CD8-positive, alpha-beta memory T cell (primary cell): ENCODE data around the gene PADI1. TPM values are rescaled to one million over a fixed set of nuclear protein-coding genes. Genes with fewer than 3 reads are reported as not detected.

ENCODE experiments used
- CTCF ChIA-PET: fragments of 350-600 bp; sonication (Branson Sonifier 250); formaldehyde crosslinking; loops from one replicate; lab custom pipeline; 2021; ENCODE audit warnings: antibody characterized with exemption; lab: Charles Lee
- POLR2A ChIA-PET: fragments of 350-600 bp; sonication (Branson Sonifier 250); formaldehyde crosslinking; loops from one replicate; lab custom pipeline; 2021; ENCODE audit warnings: antibody characterized with exemption; lab: Charles Lee
- DNase-seq, 5 donors: peaks; one replicate each; pipeline versions ENCODE4 v3.0.0 to v3.0.0-alpha.2; 2020 to 2022; ENCODE audit warnings: mixed read lengths in 1 of 5
- H3K27ac ChIP-seq: one replicate; pipeline ENCODE4 v1.7.0; 2013; ENCODE audit warnings: low read depth, mild to moderate bottlenecking, low read length, moderate library complexity
- H3K27me3 ChIP-seq: 2 replicates; pipeline ENCODE4 v1.7.0; 2013; ENCODE audit warnings: low read length, mild to moderate bottlenecking; ENCODE audit not compliant: insufficient read depth, poor library complexity, severe bottlenecking
- H3K36me3 ChIP-seq: 2 replicates; pipeline ENCODE4 v1.7.0; 2013; ENCODE audit warnings: mild to moderate bottlenecking, low read length, moderate library complexity; ENCODE audit not compliant: insufficient read depth
- H3K4me1 ChIP-seq: 2 replicates; pipeline ENCODE4 v1.7.0; 2013; ENCODE audit warnings: mild to moderate bottlenecking, low read length, moderate library complexity; ENCODE audit not compliant: insufficient read depth
- H3K4me3 ChIP-seq: 2 replicates; pipeline ENCODE4 v1.7.0; 2013; ENCODE audit warnings: mild to moderate bottlenecking, low read length
- H3K9me3 ChIP-seq: 2 replicates; pipeline ENCODE4 v1.7.0; 2013; ENCODE audit warnings: mild to moderate bottlenecking, low read length
- H3K27ac Mint-ChIP-seq, 8 donors: one replicate each; pipeline ENCODE4 v1.8.0; 2020 to 2021; ENCODE audit warnings: mixed read lengths in 8 of 8, mild to moderate bottlenecking in 6 of 8, inconsistent platforms in 3 of 8, moderate library complexity in 3 of 8
- H3K27me3 Mint-ChIP-seq, 2 donors: one replicate each; pipeline ENCODE4 v1.8.0; 2020 to 2021; ENCODE audit warnings: mixed read lengths in 2 of 2, mild to moderate bottlenecking in 1 of 2, moderate library complexity in 1 of 2
- H3K36me3 Mint-ChIP-seq, 3 donors: one replicate each; pipeline ENCODE4 v1.8.0; 2020 to 2021; ENCODE audit warnings: mixed read lengths in 3 of 3, inconsistent platforms in 1 of 3, mild to moderate bottlenecking in 1 of 3
- H3K4me1 Mint-ChIP-seq, 3 donors: one replicate each; pipeline ENCODE4 v1.8.0; 2020 to 2021; ENCODE audit warnings: mixed read lengths in 3 of 3, inconsistent platforms in 1 of 3, mild to moderate bottlenecking in 1 of 3
- H3K4me3 Mint-ChIP-seq, 7 donors: one replicate each; pipeline ENCODE4 v1.8.0; 2020 to 2021; ENCODE audit warnings: mixed read lengths in 7 of 7, mild to moderate bottlenecking in 6 of 7, moderate library complexity in 4 of 7, inconsistent platforms in 2 of 7
- H3K9me3 Mint-ChIP-seq, 5 donors: one replicate each; pipeline ENCODE4 v1.8.0; 2020 to 2022; ENCODE audit warnings: mixed read lengths in 5 of 5, mild to moderate bottlenecking in 3 of 5, moderate library complexity in 2 of 5, inconsistent platforms in 1 of 5
- polyA plus RNA-seq: library from polyadenylated mRNA; unstranded; fragments of 300-500 nt; fragmentation: Illumina TruSeq; gene quantifications from one replicate; pipeline ENCODE4 v1.2.3, GENCODE V29; 2021
- total RNA-seq, 2 experiments: library from RNA; stranded (reverse); gene quantifications; one replicate each; pipeline ENCODE4 v1.2.3, GENCODE V29; 2021

PADI1 gene
- total and polyA plus RNA-seq, 3 experiments from 2014 or later, result not detected

DNA sequence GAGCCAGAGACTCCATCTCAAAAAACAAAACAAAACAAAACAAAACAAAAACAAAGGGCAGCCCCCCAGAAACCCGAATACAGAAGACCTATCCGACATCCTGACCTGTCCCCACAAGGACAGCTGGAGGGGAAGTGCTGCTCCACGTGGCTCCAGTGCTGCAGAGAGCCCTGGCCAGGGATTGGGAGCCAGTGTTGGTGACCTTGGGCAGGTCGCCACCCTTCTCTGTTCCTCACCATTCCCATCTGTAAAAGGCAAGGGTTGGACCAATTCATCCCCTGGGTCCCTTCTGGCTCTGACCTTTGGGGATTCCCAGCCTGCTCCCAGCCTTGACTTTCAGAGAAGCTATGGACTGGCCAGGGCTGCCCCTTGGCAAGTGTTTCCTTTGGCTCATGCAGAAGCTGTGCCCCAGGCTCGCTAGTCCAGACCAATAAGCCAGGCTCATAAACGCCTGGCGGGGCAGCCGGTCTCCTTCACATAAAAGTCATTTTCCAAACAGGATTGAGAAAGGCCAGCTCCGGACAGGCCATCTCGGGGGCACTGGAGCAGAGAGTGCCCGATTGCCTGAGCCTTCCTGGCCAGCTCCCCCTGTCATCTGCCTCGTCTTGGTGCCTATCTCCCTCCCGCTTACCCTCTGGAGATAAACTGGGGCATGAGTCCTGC is 20.0 kb upstream of the PADI1 start:
- peaks cover 0 to 4% (median 0%) of the 10 kb centered on the region in 3 donors for H3K36me3 Mint-ChIP-seq
- no peak for DNase-seq
- H3K9me3 ChIP-seq, result no peaks in the 10 kb centered on the region
- H3K4me1 ChIP-seq, result peaks cover 39% of the 10 kb centered on the region
- ChIA-PET POLR2A (no interaction called here), CTCF (no interaction called here)
- no peaks in the 10 kb centered on the region for H3K27me3 ChIP-seq
- no peak overlapping the region for H3K4me3 Mint-ChIP-seq
- peaks cover 0 to 4% of the 10 kb centered on the region in 2 donors for H3K27me3 Mint-ChIP-seq
- peaks cover 0 to 10% (median 7%) of the 10 kb centered on the region in 5 donors for H3K9me3 Mint-ChIP-seq
- H3K36me3 ChIP-seq, result no peaks in the 10 kb centered on the region
- no peak overlapping the region for H3K27ac Mint-ChIP-seq
- H3K4me3 ChIP-seq, result no peak overlapping the region
- H3K27ac ChIP-seq, result no peak overlapping the region
- H3K4me1 Mint-ChIP-seq, result peaks cover 12 to 37% (median 24%) of the 10 kb centered on the region in 3 donors

DNA sequence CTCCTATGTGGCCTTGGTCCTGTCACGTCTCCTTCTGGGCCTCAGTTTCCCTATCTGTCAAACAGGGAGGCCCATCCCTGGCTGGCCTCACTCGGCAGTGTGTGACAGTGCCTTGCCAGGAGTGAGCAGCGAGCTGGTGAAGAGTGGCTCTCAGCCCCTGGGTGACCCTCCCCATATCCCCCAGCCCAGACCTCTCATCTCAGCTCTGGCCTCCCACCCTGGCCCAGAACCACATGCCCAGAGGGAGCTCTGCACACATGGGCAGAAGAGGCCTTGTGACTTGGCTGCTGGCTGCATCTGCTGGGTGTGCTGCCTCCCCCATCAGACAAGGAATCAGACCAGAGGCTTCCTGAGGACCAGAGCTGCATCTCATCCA is 19.5 kb upstream of the PADI1 start:
- ChIA-PET POLR2A (no interaction called here), CTCF (no interaction called here)
- Mint-ChIP-seq H3K9me3 (peaks cover 0 to 10% (median 7%) of the 10 kb centered on the region in 5 donors), H3K4me3 (no peak overlapping the region), H3K36me3 (peaks cover 0 to 4% (median 0%) of the 10 kb centered on the region in 3 donors), H3K27ac (peak overlapping the region in 1 of 8 donors; percentile 43), H3K4me1 (peaks cover 12 to 33% (median 19%) of the 10 kb centered on the region in 3 donors), H3K27me3 (peaks cover 0 to under 1% of the 10 kb centered on the region in 2 donors)
- Histone ChIP-seq H3K9me3 (no peaks in the 10 kb centered on the region), H3K4me1 (peaks cover 39% of the 10 kb centered on the region), H3K4me3 (no peak overlapping the region), H3K36me3 (no peaks in the 10 kb centered on the region), H3K27me3 (no peaks in the 10 kb centered on the region), H3K27ac (no peak overlapping the region)
- DNase-seq, result no peak

DNA sequence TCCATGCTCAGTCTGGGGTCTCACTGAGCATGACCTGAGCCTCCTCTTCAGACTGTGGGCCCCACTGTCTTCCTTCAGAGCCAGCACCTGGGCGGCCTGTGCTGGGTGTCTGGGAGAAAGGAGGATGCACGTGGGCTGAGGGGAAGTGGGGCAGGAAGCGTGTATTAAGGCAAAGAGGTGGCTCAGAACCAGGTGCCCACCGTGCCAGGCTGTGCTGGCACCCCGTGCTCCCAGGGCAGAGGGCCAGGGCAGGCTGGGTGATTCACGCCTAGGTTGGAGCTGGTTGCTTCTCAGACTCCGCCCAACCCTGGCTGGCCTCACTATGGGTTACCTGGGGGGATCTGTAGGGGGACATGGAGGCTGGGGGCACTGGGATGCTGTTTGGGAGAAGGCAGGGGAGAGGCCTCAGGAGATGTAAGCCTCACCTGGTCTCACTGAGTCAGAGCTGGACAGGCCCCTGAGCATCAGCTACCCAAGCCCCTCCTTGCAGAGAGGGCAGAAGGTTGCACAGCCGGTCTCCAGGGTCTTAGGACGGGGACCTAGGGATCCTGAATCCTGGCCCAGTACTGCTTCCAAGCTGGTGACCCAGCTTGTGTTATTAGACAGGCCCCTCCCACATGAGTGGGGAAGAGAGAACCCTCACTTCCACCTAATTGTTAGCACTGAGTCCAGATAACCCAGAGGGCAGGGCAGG is 18.6 kb upstream of the PADI1 start:
- CTCF ChIA-PET, result no interaction called here
- H3K9me3 Mint-ChIP-seq, result peaks cover 0 to 10% (median 7%) of the 10 kb centered on the region in 5 donors
- peaks cover 0 to 4% (median 0%) of the 10 kb centered on the region in 3 donors for H3K36me3 Mint-ChIP-seq
- Histone ChIP-seq H3K36me3 (no peaks in the 10 kb centered on the region), H3K4me1 (peaks cover 31% of the 10 kb centered on the region), H3K27me3 (no peaks in the 10 kb centered on the region), H3K27ac (no peak overlapping the region), H3K9me3 (no peaks in the 10 kb centered on the region), H3K4me3 (no peak overlapping the region)
- H3K4me3 Mint-ChIP-seq, result no peak overlapping the region
- peak overlapping the region in 2 of 8 donors; percentile 22 to 37 for H3K27ac Mint-ChIP-seq
- H3K4me1 Mint-ChIP-seq, result peaks cover 9 to 24% (median 10%) of the 10 kb centered on the region in 3 donors
- POLR2A ChIA-PET, result no interaction called here
- H3K27me3 Mint-ChIP-seq, result no peaks in the 10 kb centered on the region
- DNase-seq, result no peak

DNA sequence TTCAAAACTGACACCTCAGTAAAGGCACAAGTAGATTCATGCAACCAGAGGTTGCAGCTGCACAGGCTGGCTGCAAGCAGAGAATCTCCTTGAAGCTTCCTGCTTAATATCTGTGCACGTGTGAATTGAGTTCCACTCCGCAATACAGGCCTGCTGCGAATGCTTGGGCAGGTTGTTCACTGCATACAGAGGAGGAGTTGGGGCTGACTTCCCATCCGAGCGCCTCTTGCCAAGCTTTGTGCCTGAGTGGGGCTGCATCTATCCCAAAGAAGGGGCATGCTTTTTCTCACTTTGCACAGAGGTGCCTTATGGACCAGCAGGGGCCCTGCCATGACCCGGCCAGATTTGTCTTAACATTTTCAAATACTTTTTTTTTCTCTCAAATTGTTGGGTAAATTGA is 17.9 kb upstream of the PADI1 start:
- H3K4me1 Mint-ChIP-seq, result peaks cover 2 to 17% (median 3%) of the 10 kb centered on the region in 3 donors
- H3K27ac ChIP-seq, result no peak overlapping the region
- DNase-seq, result no peak
- no peaks in the 10 kb centered on the region for H3K36me3 ChIP-seq
- no peak overlapping the region for H3K4me3 Mint-ChIP-seq
- CTCF ChIA-PET, result no interaction called here
- POLR2A ChIA-PET, result no interaction called here
- H3K9me3 ChIP-seq, result no peaks in the 10 kb centered on the region
- no peaks in the 10 kb centered on the region for H3K27me3 Mint-ChIP-seq
- H3K9me3 Mint-ChIP-seq, result peaks cover 0 to 10% (median 7%) of the 10 kb centered on the region in 5 donors
- H3K36me3 Mint-ChIP-seq, result peaks cover 0 to 4% (median 0%) of the 10 kb centered on the region in 3 donors
- H3K27me3 ChIP-seq, result no peaks in the 10 kb centered on the region
- peak overlapping the region in 3 of 8 donors; percentile 10 to 70 (median 23) for H3K27ac Mint-ChIP-seq
- peaks cover 24% of the 10 kb centered on the region for H3K4me1 ChIP-seq
- H3K4me3 ChIP-seq, result no peak overlapping the region

DNA sequence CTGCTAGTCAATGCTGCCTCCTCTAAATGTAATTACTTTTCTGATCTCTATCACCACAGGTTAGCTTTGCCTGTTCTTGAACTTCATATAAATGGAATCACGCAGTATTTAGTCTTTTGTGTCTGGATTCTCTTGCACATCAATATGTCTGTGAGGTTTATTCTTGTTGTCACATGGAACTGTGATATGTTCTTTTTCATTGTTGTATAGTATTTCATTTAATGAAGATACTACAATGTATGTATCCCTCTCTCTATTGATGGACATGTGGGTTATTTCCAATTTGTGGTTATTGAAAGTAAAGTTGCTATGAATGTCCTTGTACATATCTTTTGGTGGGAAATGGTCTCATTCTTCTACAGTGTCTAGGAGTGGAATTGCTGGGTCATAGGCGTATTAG is 16.7 kb upstream of the PADI1 start:
- Histone ChIP-seq H3K27ac (no peak overlapping the region), H3K36me3 (no peaks in the 10 kb centered on the region), H3K27me3 (no peaks in the 10 kb centered on the region), H3K4me3 (no peak overlapping the region), H3K4me1 (peaks cover 22% of the 10 kb centered on the region), H3K9me3 (no peaks in the 10 kb centered on the region)
- CTCF ChIA-PET, result no interaction called here
- POLR2A ChIA-PET, result no interaction called here
- no peak for DNase-seq
- Mint-ChIP-seq H3K36me3 (peaks cover 0 to 4% (median 0%) of the 10 kb centered on the region in 3 donors), H3K4me1 (peaks cover 0 to 16% (median 0%) of the 10 kb centered on the region in 3 donors), H3K9me3 (peaks cover 0 to 10% (median 7%) of the 10 kb centered on the region in 5 donors), H3K27ac (no peak overlapping the region), H3K4me3 (no peak overlapping the region), H3K27me3 (peaks cover 0 to 10% of the 10 kb centered on the region in 2 donors)

DNA sequence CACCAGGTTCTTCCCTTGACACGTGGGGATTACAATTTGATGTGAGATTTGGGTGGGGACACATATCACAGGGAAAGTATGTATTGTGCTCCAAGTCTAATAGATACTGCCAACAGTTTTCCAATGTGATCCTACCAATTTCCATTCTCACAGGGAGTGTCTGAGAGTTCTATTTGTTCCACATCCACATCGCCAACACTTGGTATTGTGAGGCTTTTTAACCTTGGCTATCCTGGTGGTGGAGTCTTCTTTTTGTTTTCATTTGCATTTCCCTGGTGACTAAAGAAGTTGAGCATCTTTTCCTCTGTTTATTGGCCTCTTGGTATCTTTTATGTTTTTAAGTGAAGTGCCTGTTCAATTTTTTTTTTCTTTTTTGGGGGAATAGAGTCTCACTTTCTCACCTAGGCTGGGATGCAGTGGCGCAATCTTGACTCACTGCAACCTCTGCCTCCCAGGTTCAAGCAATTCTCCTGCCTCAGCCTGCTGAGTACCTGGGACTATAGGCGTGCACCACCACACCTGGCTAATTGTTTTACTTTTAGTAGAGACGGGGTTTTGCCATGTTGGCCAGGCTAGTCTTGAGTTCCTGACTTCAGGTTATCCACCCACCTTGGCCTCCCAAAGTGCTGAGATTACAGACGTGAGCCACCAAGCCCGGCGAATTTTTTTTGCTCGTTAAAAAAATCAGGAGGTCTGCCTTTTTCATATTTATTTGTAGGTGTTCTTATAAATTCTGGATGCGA is 15.9 kb upstream of the PADI1 start:
- no peak overlapping the region for H3K27ac ChIP-seq
- H3K36me3 ChIP-seq, result no peaks in the 10 kb centered on the region
- H3K36me3 Mint-ChIP-seq, result peaks cover 0 to 4% (median 0%) of the 10 kb centered on the region in 3 donors
- ChIA-PET POLR2A (no interaction called here), CTCF (no interaction called here)
- H3K27me3 ChIP-seq, result no peaks in the 10 kb centered on the region
- no peak for DNase-seq
- H3K4me3 Mint-ChIP-seq, result no peak overlapping the region
- peaks cover 1 to 10% of the 10 kb centered on the region in 2 donors for H3K27me3 Mint-ChIP-seq
- H3K4me1 Mint-ChIP-seq, result peaks cover 0 to 16% (median 0%) of the 10 kb centered on the region in 3 donors
- H3K9me3 Mint-ChIP-seq, result peaks cover 0 to 10% (median 7%) of the 10 kb centered on the region in 5 donors
- no peak overlapping the region for H3K27ac Mint-ChIP-seq
- no peaks in the 10 kb centered on the region for H3K9me3 ChIP-seq
- H3K4me1 ChIP-seq, result peaks cover 22% of the 10 kb centered on the region
- H3K4me3 ChIP-seq, result no peak overlapping the region

DNA sequence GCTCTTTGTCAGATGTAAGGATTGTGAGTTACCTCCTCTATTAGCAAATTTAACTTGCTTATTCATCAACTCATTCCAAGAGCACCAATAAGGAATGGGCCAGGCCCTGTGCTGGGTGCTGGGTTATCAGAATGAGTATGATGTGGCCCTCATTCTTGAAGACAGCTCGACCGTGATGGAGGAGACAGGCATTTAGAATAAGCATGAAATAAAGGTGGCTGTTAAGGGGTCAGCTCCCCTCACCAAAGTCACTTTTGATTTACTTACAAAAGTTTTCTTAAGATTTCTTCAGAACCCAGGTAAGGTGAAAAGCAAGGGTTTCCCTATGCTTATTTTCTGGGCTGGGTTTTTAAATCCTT is 15.3 kb upstream of the PADI1 start:
- Histone ChIP-seq H3K36me3 (no peaks in the 10 kb centered on the region), H3K4me3 (no peak overlapping the region), H3K27ac (no peak overlapping the region), H3K27me3 (no peaks in the 10 kb centered on the region), H3K4me1 (peaks cover 22% of the 10 kb centered on the region), H3K9me3 (no peaks in the 10 kb centered on the region)
- CTCF ChIA-PET, result no interaction called here
- Mint-ChIP-seq H3K27ac (no peak overlapping the region), H3K9me3 (peaks cover 0 to 10% (median 7%) of the 10 kb centered on the region in 5 donors), H3K36me3 (peaks cover 0 to 4% (median 3%) of the 10 kb centered on the region in 3 donors), H3K4me3 (no peak overlapping the region), H3K4me1 (peaks cover 0 to 16% (median 0%) of the 10 kb centered on the region in 3 donors), H3K27me3 (peaks cover 1 to 15% of the 10 kb centered on the region in 2 donors)
- DNase-seq, result no peak
- POLR2A ChIA-PET, result no interaction called here
